GM18502 (cell line): Measurements from ENCODE around the gene GNB1L.

Experiments
- ATAC-seq: cut with Tn5 transposase; IDR thresholded peaks from one replicate; pipeline ENCODE4 v1.9.1; 2021; ENCODE audit warnings: mild to moderate bottlenecking; ENCODE audit not compliant: unreplicated experiment, poor library complexity

GNB1L gene

GRCh38 chr22:19877626-19878339, 23.1 kb upstream of the GNB1L start:
- no peak for ATAC-seq

GRCh38 chr22:19876941-19877625, 22.4 kb upstream of the GNB1L start:
- no peak for ATAC-seq

GRCh38 chr22:19876314-19876940, 21.8 kb upstream of the GNB1L start:
- ATAC-seq: no peak

GRCh38 chr22:19875531-19876313, 21.0 kb upstream of the GNB1L start:
- no peak for ATAC-seq

- ATAC-seq: no peak
These were observed 20.4 kb upstream of the GNB1L start for GRCh38 chr22:19875061-19875530.

- no peak for ATAC-seq
These were observed 19.8 kb upstream of the GNB1L start for GRCh38 chr22:19874307-19875060.

- no peak for ATAC-seq
These were observed 19.3 kb upstream of the GNB1L start for GRCh38 chr22:19873960-19874306.

- ATAC-seq: no peak
These were observed 18.7 kb upstream of the GNB1L start for GRCh38 chr22:19873138-19873959.

GRCh38 chr22:19872779-19873137, 18.1 kb upstream of the GNB1L start:
- no peak for ATAC-seq

- no peak for ATAC-seq
These were observed 17.4 kb upstream of the GNB1L start for GRCh38 chr22:19871845-19872778.

- ATAC-seq: no peak
These were observed 16.6 kb upstream of the GNB1L start for GRCh38 chr22:19871023-19871844.

- ATAC-seq: no peak
These were observed 15.7 kb upstream of the GNB1L start for GRCh38 chr22:19870153-19871022.

GRCh38 chr22:19869497-19870152, 15.0 kb upstream of the GNB1L start:
- no peak for ATAC-seq

GRCh38 chr22:19868773-19869471, 14.2 kb upstream of the GNB1L start:
- ATAC-seq: no peak

GRCh38 chr22:19868333-19868732, 13.7 kb upstream of the GNB1L start:
- ATAC-seq: no peak
